ENCODE data around the gene CD81.

The CD81 gene

DNA sequence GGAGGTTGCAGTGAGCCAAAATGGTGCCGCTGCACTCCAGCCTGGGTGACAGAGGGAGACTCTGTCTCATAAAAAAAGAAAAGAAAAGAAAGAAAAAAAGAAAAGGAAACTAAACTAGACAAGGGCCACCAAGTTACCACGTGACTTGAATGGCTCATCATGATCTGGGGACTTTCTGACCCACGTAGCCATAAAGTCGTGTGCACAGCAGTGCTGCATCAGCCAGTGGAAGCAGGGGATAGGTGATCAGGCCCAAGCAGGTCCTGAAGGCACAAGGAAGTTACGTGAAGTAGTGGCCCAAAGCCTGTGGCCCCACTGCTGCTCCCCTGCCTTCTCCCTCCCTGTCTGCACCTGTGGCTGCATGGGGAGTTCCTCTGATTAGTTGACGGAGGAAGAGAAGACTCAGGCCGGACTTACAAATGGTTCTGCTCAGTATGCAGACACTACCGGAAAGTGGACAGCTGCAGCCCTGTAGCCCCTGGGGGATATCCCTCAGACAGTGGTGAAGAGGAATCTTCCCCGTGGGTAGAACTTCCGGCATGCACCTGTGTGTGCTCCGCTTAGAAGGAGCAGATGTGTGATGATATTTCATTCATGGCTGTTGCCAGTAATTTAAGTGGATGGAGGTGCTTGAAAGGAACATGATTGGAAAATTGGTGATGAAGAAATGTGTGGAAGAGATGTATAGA is 18.2 kb upstream of the CD81 start:
- no peak for DNase-seq (ENCODE audit: low read depth)
- TF ChIP-seq, protein P1, sequence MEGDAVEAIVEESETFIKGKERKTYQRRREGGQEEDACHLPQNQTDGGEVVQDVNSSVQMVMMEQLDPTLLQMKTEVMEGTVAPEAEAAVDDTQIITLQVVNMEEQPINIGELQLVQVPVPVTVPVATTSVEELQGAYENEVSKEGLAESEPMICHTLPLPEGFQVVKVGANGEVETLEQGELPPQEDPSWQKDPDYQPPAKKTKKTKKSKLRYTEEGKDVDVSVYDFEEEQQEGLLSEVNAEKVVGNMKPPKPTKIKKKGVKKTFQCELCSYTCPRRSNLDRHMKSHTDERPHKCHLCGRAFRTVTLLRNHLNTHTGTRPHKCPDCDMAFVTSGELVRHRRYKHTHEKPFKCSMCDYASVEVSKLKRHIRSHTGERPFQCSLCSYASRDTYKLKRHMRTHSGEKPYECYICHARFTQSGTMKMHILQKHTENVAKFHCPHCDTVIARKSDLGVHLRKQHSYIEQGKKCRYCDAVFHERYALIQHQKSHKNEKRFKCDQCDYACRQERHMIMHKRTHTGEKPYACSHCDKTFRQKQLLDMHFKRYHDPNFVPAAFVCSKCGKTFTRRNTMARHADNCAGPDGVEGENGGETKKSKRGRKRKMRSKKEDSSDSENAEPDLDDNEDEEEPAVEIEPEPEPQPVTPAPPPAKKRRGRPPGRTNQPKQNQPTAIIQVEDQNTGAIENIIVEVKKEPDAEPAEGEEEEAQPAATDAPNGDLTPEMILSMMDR (conservative IDR thresholded peaks at IDR 0.05; ENCODE audit: control insufficient read depth, insufficient read depth, low read depth, low read length): no peak
- no peak overlapping the region for H3K4me3 ChIP-seq (ENCODE audit: control insufficient read depth, low read depth, low read length)

DNA sequence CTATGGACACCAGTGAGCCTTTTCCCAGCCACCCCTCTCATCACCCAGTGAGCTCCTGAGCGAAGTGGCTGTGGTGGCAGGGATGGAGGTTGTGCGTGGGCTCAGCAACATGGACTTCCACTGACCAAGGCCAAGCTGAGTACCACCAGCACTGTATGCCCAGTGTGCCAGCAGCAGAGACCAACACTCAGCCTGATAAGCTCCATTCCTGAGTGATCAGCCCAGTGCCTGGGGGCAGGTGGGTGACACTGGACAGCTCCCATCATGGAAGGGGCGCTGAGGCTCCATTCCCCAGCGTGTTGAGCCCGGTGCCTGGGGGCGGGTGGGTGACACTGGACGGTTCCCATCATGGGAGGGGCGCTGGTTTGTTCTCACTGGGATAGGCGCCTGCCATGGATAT is 17.6 kb upstream of the CD81 start:
- no peak for DNase-seq (ENCODE audit: low read depth)
- no peak overlapping the region for H3K4me3 ChIP-seq (ENCODE audit: control insufficient read depth, low read depth, low read length)
- TF ChIP-seq, protein P1 (conservative IDR thresholded peaks at IDR 0.05; ENCODE audit: control insufficient read depth, insufficient read depth, low read depth, low read length): no peak

DNA sequence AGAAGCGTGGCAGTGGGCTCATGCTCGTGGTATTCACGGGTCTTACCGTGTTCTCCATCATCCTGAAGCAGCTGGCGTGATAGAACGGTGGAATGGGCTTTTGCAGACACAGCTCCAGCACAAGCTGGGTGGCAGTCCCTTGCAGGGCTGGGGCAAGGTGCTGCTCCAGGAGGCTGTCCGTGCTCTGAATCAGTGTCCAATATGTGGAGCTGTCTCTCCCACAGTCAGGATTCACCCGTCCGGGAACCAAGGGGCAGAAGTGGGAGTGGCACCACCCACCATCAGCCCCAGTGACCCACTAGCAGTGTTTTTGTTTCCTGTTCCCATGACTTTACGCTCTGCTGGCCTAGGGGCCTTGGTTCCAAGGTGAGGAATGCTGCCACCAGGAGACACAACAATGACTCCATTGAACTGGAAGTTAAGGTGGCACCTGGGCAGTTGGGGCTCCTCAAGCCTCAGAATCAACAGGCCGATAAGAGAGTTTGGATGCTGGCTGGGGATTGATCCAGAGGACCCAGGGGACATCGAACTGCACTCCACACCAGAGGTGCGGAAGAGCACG is 16.9 kb upstream of the CD81 start:
- no peak for DNase-seq (ENCODE audit: low read depth)
- TF ChIP-seq, protein P1 (conservative IDR thresholded peaks at IDR 0.05; ENCODE audit: control insufficient read depth, insufficient read depth, low read depth, low read length): no peak

DNA sequence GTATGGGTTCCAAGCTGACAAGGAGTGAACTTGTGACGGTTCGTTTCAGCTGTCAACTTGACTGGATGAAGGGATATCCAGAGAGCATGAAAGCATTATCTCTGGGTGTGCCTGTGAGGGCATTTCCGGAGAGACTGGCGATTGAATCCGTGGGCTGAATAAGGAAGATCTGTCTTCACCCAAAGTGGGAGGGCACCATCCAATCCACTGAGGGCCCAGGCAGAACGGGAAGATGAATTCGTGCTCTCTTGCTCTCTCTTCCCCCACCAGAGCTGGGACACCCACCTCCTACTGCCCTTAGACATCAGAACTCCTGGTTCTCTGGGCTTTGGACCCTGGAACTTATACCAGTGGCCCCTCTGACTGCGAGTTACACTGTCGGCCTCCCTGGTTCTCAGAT is 15.5 kb upstream of the CD81 start:
- no peak overlapping the region for H3K4me3 ChIP-seq (ENCODE audit: control insufficient read depth, low read depth, low read length)
- TF ChIP-seq, protein P1 (conservative IDR thresholded peaks at IDR 0.05; ENCODE audit: control insufficient read depth, insufficient read depth, low read depth, low read length): no peak
- no peak for DNase-seq (ENCODE audit: low read depth)

More for the DNA sequence above, 16.9 kb upstream of the CD81 start:
- no peak overlapping the region for H3K4me3 ChIP-seq (ENCODE audit: control insufficient read depth, low read depth, low read length)

DNA sequence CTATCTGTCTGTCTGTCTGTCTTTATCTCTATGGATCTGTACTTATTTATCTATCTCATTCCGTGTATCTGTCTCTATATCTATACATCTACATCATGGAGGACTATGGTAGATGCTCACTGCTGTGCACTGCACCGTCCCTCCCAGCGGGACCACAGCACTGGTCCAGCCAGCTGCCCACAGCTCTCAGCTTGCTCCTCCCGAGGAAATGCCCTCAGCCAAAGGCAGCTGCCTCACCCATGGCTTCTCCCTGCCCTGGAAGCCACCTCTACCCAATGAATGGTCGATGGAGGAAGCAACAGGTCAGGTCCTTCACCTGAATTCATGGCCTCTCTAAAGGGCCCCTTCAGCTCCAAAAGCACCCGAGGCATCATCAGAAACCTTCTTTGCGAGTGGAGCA is 14.7 kb upstream of the CD81 start:
- H3K4me3 ChIP-seq (ENCODE audit: control insufficient read depth, low read depth, low read length): no peak overlapping the region
- DNase-seq (ENCODE audit: low read depth): no peak
- TF ChIP-seq, protein P1 (conservative IDR thresholded peaks at IDR 0.05; ENCODE audit: control insufficient read depth, insufficient read depth, low read depth, low read length): no peak

DNA sequence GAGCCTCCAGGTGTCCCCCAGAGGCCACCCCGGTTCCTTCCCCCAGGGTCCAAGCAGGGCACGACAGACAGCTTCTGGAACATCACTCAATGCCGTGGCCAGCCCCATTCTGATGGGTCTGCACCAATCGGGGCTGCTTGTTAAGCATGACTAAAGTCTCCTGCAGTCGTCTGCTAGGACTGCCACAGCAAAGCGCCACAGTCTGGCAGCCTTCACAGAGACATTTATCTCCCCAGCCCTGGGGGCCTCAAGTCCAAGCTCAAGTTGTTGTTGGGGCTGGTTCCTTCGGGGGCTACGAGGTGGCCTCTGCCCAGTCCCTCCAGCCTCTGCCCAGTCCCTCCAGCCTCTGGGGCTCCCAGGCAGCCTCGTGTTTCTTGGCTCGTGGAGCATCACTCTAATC is 14.0 kb upstream of the CD81 start:
- TF ChIP-seq, protein P1 (conservative IDR thresholded peaks at IDR 0.05; ENCODE audit: control insufficient read depth, insufficient read depth, low read depth, low read length): no peak
- H3K4me3 ChIP-seq (ENCODE audit: control insufficient read depth, low read depth, low read length): no peak overlapping the region
- no peak for DNase-seq (ENCODE audit: low read depth)
